HL-60 (cell line): ENCODE results near the gene PXMP4.

Source experiments
- DNase-seq, 2 experiments: peaks; one replicate each; pipeline ENCODE4 v3.0.0-alpha.2; 2010 to 2020; ENCODE audit warnings: low read depth in 1 of 2, low spot score in 1 of 2
- H3K27ac ChIP-seq: fragments of 250-450 bp; sonication (Bioruptor Pico); replicated peaks from 2 replicates; pipeline ENCODE4 v1.5.1; 2020; ENCODE audit warnings: mild to moderate bottlenecking, moderate library complexity
- H3K27me3 ChIP-seq: fragments of 250-450 bp; sonication (Bioruptor Pico); 2 replicates; pipeline ENCODE4 v1.5.1; 2021; ENCODE audit warnings: mild to moderate bottlenecking, moderate library complexity; ENCODE audit not compliant: insufficient read depth, poor library complexity, severe bottlenecking
- H3K4me3 ChIP-seq: replicated peaks from 2 replicates; pipeline ENCODE4 v1.5.1; 2011; ENCODE audit warnings: mild to moderate bottlenecking, control low read depth, low read length; ENCODE audit not compliant: insufficient read depth
- CTCF ChIP-seq: IDR thresholded peaks from one replicate; pipeline ENCODE4 v1.5.1; 2011; ENCODE audit warnings: low read length, control low read depth, inconsistent platforms; ENCODE audit not compliant: insufficient read depth
- GABPA ChIP-seq: IDR thresholded peaks from 2 replicates; pipeline ENCODE4 v1.6.1; 2012; ENCODE audit warnings: low read depth
- POLR2AphosphoS5 ChIP-seq: IDR thresholded peaks from 2 replicates; pipeline ENCODE4 v1.6.1; 2012; ENCODE audit warnings: low read depth
- REST ChIP-seq: IDR thresholded peaks from 2 replicates; pipeline ENCODE4 v1.6.1; 2012; ENCODE audit warnings: low read depth; ENCODE audit not compliant: insufficient replicate concordance
- SPI1 ChIP-seq: IDR thresholded peaks from 2 replicates; pipeline ENCODE4 v1.6.1; 2012; ENCODE audit warnings: low read depth, mild to moderate bottlenecking, borderline replicate concordance

The PXMP4 gene

GRCh38 chr20:33713865-33714367, 6.2 kb downstream of the PXMP4 start:
- Histone ChIP-seq H3K27me3 (no peaks in the 10 kb centered on the region), H3K4me3 (no peak overlapping the region), H3K27ac (no peak overlapping the region)
- TF ChIP-seq REST (no peak), POLR2AphosphoS5 (no peak), SPI1 (no peak), CTCF (no peak), GABPA (no peak)
- no peak for DNase-seq

GRCh38 chr20:33711446-33711738, 8.7 kb downstream of the PXMP4 start:
- H3K27ac ChIP-seq, result no peak overlapping the region
- no peaks in the 10 kb centered on the region for H3K27me3 ChIP-seq

More at GRCh38 chr20:33711446-33711738, 8.7 kb downstream of the PXMP4 start:
- DNase-seq, result no peak
- no peak for TF ChIP-seq POLR2AphosphoS5
- no peak for TF ChIP-seq GABPA
- no peak for TF ChIP-seq SPI1
- no peak for TF ChIP-seq CTCF
- no peak for TF ChIP-seq REST
- H3K4me3 ChIP-seq, result no peak overlapping the region
